Prostate gland (tissue), 2 donors: ENCODE measurements around the gene LRRC63.

ENCODE experiments used
- CTCF ChIP-seq, 4 experiments: fragments of 200-600 bp in 2 of 4; fragments of 450-650 bp in 2 of 4; sonication (generic) in 2 of 4; IDR thresholded peaks; 1 replicate in 3 of 4; 2 replicates in 1 of 4; pipeline ENCODE4 v1.5.1; 2016 to 2019; ENCODE audit warnings: antibody characterized with exemption in 4 of 4, mild to moderate bottlenecking in 2 of 4, moderate library complexity in 2 of 4
- POLR2A ChIP-seq: fragments of 450-650 bp; IDR thresholded peaks from one replicate; pipeline ENCODE4 v1.6.1; 2016; ENCODE audit warnings: antibody characterized with exemption, mild to moderate bottlenecking
- POLR2AphosphoS5 ChIP-seq: sonication (generic); formaldehyde crosslinking; IDR thresholded peaks from one replicate; pipeline ENCODE4 v1.6.1; 2017; ENCODE audit warnings: antibody characterized with exemption

- no peak for TF ChIP-seq POLR2A
- no peak for TF ChIP-seq CTCF (IDR thresholded peaks at IDR 0.05)
- no peak for TF ChIP-seq POLR2AphosphoS5
Observed at GRCh38 chr13:46296115-46296822, 84.5 kb downstream of the LRRC63 start.
